Measurements from ENCODE around the gene IL1RAPL2.

DNA sequence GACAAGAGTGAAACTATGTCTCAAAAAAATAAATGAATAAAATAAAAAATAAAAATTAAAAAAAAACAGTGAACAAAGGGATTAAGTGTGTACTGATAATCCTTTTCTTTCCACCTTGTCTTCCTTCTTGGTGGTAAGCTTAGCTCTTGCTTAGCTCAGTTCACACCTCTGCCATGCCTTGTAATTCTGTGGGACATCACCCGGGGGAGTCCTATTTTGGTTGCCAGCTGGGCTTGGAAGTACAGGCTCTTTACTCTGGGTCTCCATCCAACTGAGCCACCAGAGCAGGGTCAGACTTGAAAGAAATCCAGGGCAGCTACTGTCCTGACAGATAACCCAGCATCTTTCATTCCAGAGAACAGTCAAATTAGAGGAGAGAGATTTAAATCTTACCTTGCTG is 858.7 kb downstream of the IL1RAPL2 start:
- TF ChIP-seq YY1 (IDR thresholded peaks at IDR 0.05; ENCODE audit: insufficient read depth, insufficient read length), result no peak
- TF ChIP-seq ZNF274 (IDR thresholded peaks at IDR 0.05; ENCODE audit: low read depth, low read length), result no peak

All from NT2/D1 (cell line).